NCI-H526 treated with DMSO at 0.1 percent for 48 hours (cell line): Measurements from ENCODE around the gene HOXA5.

Experiments
- DNase-seq: peaks from one replicate; lab custom pipeline; 2025; lab: John Stamatoyannopoulos, UW

The HOXA5 gene

DNA sequence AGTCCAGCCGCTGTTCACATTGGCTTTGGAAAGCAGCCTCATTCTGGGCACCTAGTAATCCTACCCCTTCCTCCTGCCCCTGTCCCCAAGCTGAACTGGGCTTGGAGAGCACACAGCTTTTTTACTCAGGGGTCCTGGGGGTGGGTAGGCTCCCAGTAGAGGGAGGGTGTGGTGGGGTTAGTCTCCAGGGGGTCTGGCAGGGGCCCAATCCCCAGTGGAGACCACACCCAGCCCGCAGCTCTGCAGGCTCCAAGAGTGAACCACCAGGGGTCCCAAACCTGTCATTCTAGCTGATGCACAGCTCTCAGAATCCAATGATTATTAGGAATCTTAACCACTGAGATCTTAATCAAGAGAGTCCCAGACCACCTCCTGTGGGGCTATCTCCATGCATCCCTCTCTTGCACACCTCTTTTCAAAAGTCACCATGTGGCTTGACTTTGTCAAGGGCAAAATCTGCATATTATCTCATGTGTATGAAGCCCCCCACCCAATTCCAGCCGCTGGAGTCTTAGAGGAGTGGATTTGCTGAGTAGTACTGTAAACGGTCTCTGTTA is 38.9 kb upstream of the HOXA5 start:
- DNase-seq, result no peak

DNA sequence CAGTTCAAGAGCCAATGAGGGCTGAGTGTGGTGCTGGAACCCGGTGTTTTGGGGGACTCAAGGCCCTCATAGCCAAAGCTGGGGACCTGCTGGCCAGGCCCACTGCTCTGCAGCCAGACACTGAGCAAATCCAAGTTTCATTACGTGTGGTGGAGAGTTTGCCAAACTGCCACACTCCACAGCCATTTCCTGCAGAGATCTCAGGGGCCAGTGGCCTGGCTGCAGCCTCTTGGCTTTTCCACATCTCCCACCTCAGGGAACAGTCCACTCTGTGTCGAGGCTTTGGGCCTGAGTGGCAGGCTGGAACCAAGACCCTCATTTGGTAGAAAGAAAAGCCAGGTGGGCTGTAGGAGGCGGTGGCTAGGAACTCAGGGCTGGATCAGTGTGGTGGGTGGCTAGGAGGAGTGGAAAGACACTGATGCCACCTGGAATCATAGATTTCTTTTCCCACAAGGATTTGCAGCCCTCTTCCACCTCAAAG is 38.4 kb upstream of the HOXA5 start:
- DNase-seq, result no peak

DNA sequence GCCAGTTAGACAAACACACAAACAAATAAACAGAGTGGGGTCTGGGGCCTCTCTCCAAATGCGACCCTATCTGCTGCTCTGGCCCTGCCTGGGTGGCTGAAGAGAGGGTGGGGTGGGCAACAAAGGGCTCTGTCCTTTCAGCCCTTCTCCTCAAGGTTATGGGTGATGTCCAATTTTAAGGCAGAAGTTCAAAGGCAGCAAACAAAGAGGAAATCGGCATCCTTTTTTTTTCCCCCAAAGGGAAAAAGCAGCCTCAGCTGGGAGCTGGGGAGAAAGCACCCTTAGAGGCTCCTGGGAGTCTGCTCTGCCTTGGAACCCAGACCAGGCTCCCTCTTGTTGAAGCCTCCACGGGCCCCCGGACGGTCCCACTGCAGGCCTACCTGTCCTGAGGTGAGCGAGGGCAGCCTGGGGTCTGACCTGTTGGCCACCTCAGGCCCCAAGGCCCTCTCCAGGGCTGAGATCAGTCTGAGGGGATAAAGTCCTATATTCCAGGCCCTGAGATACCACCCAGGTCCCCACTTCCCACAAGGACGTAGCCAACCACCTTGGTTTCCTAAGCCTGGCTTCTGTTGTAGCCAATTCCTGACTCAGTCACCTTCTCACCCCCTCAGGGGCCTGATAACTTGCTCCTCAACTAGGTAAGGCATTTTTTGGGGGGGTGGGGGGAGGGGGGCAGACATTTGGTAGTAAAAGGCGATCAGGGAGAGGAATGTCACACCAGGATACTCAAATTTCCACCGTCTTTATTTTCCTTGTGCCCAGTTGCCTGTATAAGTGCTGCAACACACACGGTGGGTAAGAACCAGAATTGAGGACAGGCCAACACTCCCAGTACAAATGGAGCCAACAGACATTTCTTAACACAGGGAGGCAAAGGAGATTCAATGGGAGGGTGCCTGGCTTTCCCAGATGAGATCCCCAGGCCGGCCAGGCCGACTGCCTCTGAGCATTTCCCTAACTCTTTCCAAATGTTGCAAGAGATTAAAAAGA is 37.2 kb upstream of the HOXA5 start:
- no peak for DNase-seq

GRCh38 chr7:27179503-27180430 is 36.3 kb upstream of the HOXA5 start:
- no peak for DNase-seq

DNA sequence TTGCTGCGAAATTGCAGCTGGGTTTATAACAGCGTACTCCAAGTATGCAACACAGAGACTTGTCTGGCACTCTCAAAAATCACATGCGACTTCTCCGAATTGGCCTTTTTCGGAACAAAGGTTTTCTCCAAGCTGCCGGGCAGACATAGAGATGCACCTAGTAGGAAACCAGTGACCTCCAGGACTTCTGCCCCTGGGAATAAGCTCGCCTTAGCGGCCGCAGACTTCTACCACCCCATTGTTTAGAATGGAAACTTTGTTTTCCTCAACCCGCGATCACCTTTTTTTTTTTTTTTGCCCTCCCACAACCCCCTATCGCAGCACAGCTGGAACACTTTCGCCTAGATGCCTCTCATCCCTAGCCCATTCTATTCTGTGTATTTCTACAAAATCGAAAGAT is 35.5 kb upstream of the HOXA5 start:
- no peak for DNase-seq

DNA sequence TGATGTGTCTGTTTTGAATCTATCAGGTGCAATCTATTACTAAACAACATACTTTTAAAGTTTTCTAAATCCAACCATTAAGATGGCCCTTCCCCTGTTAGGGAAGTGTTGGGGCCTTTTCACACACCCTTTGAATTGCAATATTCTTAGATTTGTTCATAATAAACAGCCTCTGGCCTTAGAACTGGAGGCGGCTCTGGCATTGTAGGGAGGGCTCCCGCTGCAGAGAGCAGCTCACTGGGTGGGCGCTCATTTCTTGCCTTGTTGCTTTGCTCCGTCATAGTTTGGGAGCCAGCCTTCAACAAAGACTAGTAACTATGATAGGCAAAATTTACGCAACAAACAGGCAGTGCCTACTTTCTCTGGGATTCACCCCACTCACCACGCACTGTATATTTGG is 34.9 kb upstream of the HOXA5 start:
- no peak for DNase-seq

DNA sequence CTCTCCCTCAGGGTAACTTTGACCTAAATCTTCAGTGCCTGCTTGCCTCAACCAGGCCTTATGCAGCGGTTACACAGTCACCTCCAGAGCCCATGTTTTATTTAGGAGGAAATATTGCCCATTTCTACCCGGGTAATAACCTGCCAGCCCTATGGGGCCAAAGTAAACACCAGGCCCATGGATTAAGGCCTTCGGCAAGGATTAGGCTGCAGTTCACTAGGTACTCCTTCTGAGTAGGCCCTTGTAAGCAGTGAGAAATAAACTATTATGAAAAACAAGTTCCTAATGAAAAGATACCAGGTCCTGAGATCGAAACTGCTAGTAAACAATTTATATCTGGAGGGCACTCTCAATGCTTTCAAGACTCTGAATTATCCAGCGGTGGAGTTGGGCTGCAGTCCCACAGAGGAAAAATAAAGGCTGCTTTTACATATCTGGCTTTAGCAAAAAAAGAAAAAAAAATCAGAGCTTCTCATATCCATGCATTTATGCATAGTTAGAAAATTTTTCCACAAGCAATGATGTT is 34.4 kb upstream of the HOXA5 start:
- DNase-seq, result no peak

GRCh38 chr7:27176962-27177794 is 33.7 kb upstream of the HOXA5 start:
- no peak for DNase-seq

- DNase-seq, result no peak
Observed at GRCh38 chr7:27176524-27176845, 33.0 kb upstream of the HOXA5 start.

DNA sequence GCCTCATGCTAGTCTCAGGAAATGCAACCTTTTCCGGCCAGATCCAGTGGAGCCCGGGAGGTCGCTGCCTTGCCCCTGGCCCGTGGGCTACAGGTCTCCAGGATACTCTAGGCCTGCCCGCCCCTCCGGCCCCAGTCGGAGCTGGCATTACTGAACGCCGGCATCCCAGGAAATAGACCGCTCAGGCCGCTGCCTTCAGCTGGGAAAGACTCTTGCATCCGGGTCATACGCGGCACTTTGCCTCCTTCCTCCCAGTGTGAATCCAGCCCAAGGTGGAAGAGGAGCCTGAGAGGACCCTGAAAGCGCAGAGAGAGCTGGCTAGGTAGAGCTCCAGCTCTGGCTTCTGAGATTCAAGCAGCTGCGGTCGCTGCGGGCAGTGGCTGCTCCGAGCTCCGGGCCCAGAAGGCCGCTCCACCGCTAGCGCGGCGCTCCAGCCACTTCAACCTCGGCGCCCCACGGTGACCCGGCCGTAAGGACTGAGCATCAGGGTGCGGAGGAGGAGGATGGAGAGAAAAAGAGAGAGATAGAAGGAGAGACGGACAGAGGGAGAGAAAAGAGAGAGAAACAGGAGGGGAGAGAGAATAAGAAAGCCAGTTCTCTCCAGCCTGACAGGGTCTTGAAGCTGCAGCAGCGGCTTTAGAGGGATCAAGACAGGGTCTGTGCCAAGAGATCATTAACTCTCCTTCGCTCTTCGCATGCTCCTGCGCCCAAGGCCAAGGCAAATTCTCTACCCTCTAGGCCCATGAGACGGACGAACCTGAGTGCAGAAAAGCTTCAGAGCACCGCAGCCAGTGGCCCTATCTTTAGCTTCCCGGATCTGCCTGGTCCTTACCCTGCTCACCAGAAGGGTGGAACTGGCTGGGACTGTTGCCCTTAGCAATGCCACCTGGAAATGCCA is 32.4 kb upstream of the HOXA5 start:
- no peak for DNase-seq

- no peak for DNase-seq
Observed at GRCh38 chr7:27174874-27175625, 31.6 kb upstream of the HOXA5 start.

GRCh38 chr7:27173956-27174873 is 30.7 kb upstream of the HOXA5 start, which contains the start of gene HOXA10:
Gene HOXA10, minus strand, starts transcription at chr7:27174320. Its CDS starts 14 bp downstream, at chr7:27174306.
- DNase-seq, result no peak

- no peak for DNase-seq
Observed at GRCh38 chr7:27173511-27173955, 30.1 kb upstream of the HOXA5 start.

DNA sequence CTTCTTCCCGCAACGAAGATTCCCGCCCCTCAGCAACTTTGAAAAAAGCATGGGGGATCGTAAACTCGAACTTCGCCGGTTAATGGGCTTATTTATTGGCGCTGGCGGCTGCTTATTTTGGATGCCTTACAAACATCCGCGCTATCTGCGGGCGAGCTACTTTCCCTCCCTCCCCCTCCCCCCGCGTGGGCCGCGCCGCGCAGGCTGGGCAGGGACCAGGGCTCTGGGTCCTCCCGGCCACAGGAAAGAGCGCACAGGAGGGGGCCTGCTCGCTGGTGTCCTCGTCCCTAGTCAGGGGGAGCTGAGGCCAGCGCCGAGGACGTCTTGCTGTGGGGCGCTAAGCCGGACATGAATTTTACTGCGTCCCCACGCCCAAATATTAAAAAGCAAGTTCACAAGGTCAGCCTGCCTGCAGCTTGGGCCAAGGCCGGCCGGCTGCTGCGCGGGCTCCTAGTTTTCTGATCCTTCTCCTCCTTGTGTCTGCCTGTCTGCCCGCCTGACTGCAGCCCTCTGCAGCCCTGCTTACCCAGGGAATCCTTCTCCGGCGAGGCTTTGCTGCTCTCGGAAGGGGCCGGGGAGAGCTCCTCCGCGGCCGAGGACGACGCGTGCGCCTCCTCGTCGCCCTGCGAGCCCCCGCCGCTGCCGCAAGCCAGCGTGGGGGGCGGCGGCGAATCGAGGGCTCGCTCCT is 29.5 kb upstream of the HOXA5 start:
- no peak for DNase-seq

DNA sequence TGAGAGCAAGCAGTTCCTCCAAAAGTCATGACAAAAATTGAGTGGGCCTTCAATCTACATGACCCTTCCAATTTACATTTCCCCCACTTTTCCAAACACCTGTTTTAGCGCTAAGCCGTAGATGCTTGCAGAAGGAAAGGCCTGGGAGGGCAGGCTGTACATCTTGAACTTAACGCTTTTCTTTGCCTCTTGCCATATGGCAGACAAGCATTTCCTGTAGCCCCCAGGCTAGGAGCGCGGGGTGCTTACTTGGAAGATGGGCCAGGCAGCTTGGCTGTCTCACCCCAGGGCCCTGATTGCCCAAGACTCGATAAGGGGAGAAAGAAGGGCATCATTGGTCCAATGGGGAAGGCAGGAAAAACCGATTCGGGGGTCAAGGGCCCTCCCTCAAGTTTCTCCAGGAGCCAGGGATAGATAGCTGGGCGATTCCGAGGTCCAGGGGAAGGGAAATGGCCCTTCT is 28.9 kb upstream of the HOXA5 start:
- no peak for DNase-seq

DNA sequence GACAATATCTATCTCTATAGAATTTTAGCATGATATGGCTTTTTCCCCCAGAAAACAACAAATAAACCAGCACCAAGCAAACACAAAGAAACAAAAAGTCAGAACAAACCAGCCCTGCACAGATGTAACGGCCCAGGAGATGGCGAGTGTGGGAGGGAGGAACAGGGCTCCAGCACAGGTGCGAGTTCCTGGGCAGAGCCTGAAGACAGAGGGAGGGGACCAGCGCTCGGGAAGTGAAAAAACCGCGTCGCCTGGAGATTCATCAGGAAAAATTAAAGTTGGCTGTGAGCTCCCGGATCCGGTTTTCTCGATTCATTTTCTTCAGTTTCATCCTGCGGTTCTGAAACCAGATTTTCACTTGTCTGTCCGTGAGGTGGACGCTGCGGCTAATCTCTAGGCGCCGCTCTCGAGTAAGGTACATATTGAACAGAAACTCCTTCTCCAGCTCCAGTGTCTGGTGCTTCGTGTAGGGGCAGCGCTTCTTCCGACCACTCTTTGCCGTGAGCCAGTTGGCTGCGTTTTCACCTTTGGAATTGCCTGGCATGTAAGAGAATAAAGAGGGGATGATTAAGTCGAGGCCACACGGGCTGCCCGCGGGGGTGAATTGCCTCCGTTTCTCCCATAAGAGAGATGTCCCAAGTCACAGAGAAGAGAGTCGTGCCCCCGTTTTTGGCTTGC is 28.3 kb upstream of the HOXA5 start:
- DNase-seq, result no peak

GRCh38 chr7:27171325-27171636 is 27.8 kb upstream of the HOXA5 start:
- DNase-seq, result no peak
